Measurements from ENCODE around the gene SIRT1. TPM values are rescaled to one million over a fixed set of nuclear protein-coding genes. Genes with fewer than 3 reads are reported as not detected.

The SIRT1 gene
- polyA plus RNA-seq, 3 donors = 4.4 to 8.4 (median 8.3) TPM

GRCh38 chr10:67839951-67840350, 44.5 kb upstream of the SIRT1 start:
- peaks cover 0 to 4% of the 10 kb centered on the region in 2 donors for H3K4me1 ChIP-seq (ENCODE audit: control insufficient read depth in 1 of 2, insufficient read depth in 2 of 2, low read length in 2 of 2)
- H3K27me3 ChIP-seq (ENCODE audit: control insufficient read depth in 2 of 2, insufficient read depth in 2 of 2, low read length in 2 of 2) = no peaks in the 10 kb centered on the region
- H3K9me3 Mint-ChIP-seq = peaks cover 3 to 9% (median 6%) of the 10 kb centered on the region in 7 donors
- no peak overlapping the region for H3K27ac ChIP-seq (ENCODE audit: low read depth in 1 of 2, low read length in 2 of 2)
- no peak overlapping the region for H3K9ac ChIP-seq (ENCODE audit: insufficient read depth, low read length, poor library complexity, severe bottlenecking)
- H2AFZ ChIP-seq (ENCODE audit: insufficient read depth, low read depth, low read length, poor library complexity, severe bottlenecking) = no peak overlapping the region
- H4K20me1 ChIP-seq (ENCODE audit: insufficient read depth, low read length) = no peaks in the 10 kb centered on the region
- intact Hi-C loops (cut with micrococcal nuclease) = loop anchor here in 1 of 2 donors (10.0 kb wide), 1 partner anchor 495 kb away; the partner anchor contains the start of genes HNRNPH3 and PBLD
- H3K36me3 ChIP-seq (replicated peaks in 1 of 2; ENCODE audit: control insufficient read depth in 1 of 2, insufficient read depth in 2 of 2, low read length in 2 of 2) = no peaks in the 10 kb centered on the region
- peak in 2 of 3 donors; percentile 5 to 51 for DNase-seq
- H3K4me2 ChIP-seq (replicated peaks; ENCODE audit: extremely low read depth, low read length, poor library complexity, severe bottlenecking) = no peak overlapping the region
- H3K79me2 ChIP-seq (ENCODE audit: insufficient read depth, low read length) = no peaks in the 10 kb centered on the region
- H3K27ac Mint-ChIP-seq = peak overlapping the region in 1 of 7 donors; percentile 46
- TF ChIP-seq CTCF (IDR thresholded peaks at IDR 0.05) = no peak
- peaks cover 8% of the 10 kb centered on the region for H3K4me1 Mint-ChIP-seq
- no peak overlapping the region for H3K4me3 ChIP-seq (replicated peaks in 1 of 3; ENCODE audit: low read depth in 2 of 3, low read length in 3 of 3)
- H3K27me3 Mint-ChIP-seq (ENCODE audit: low read depth in 3 of 3) = peaks cover 0 to 1% (median 0%) of the 10 kb centered on the region in 3 donors
- no peaks in the 10 kb centered on the region for H3K36me3 Mint-ChIP-seq
- no peak overlapping the region for H3K4me3 Mint-ChIP-seq
- no CpG with 5 or more reads among the region's 3 CpGs for WGBS (ENCODE audit: insufficient coverage)
- no peaks in the 10 kb centered on the region for H3K9me3 ChIP-seq (replicated peaks in 1 of 2; ENCODE audit: control insufficient read depth in 1 of 2, insufficient read depth in 1 of 2, low read length in 2 of 2)

GRCh38 chr10:67841737-67842136, 42.7 kb upstream of the SIRT1 start:
- H3K27ac Mint-ChIP-seq = no peak overlapping the region
- Histone ChIP-seq H3K27ac (ENCODE audit: low read depth in 1 of 2, low read length in 2 of 2) (no peak overlapping the region), H3K4me1 (ENCODE audit: control insufficient read depth in 1 of 2, insufficient read depth in 2 of 2, low read length in 2 of 2) (peaks cover 0 to 4% of the 10 kb centered on the region in 2 donors), H3K4me3 (replicated peaks in 1 of 3; ENCODE audit: low read depth in 2 of 3, low read length in 3 of 3) (no peak overlapping the region), H3K4me2 (replicated peaks; ENCODE audit: extremely low read depth, low read length, poor library complexity, severe bottlenecking) (no peak overlapping the region), H3K27me3 (ENCODE audit: control insufficient read depth in 2 of 2, insufficient read depth in 2 of 2, low read length in 2 of 2) (no peaks in the 10 kb centered on the region), H3K9me3 (replicated peaks in 1 of 2; ENCODE audit: control insufficient read depth in 1 of 2, insufficient read depth in 1 of 2, low read length in 2 of 2) (no peaks in the 10 kb centered on the region), H3K79me2 (ENCODE audit: insufficient read depth, low read length) (no peaks in the 10 kb centered on the region), H3K9ac (ENCODE audit: insufficient read depth, low read length, poor library complexity, severe bottlenecking) (no peak overlapping the region), H3K36me3 (replicated peaks in 1 of 2; ENCODE audit: control insufficient read depth in 1 of 2, insufficient read depth in 2 of 2, low read length in 2 of 2) (no peaks in the 10 kb centered on the region), H4K20me1 (ENCODE audit: insufficient read depth, low read length) (no peaks in the 10 kb centered on the region), H2AFZ (ENCODE audit: insufficient read depth, low read depth, low read length, poor library complexity, severe bottlenecking) (no peak overlapping the region)
- intact Hi-C loops (cut with micrococcal nuclease) = loop anchor here in 1 of 2 donors (10.0 kb wide), 1 partner anchor 493 kb away; the partner anchor contains the start of genes HNRNPH3 and PBLD
- TF ChIP-seq CTCF (IDR thresholded peaks at IDR 0.05) = no peak
- peaks cover 3 to 9% (median 6%) of the 10 kb centered on the region in 7 donors for H3K9me3 Mint-ChIP-seq
- H3K4me1 Mint-ChIP-seq = peaks cover 6% of the 10 kb centered on the region
- no peak overlapping the region for H3K4me3 Mint-ChIP-seq
- peaks cover 0 to 2% (median 0%) of the 10 kb centered on the region in 3 donors for H3K27me3 Mint-ChIP-seq (ENCODE audit: low read depth in 3 of 3)
- DNase-seq = no peak
- H3K36me3 Mint-ChIP-seq = no peaks in the 10 kb centered on the region

Measured in CD14-positive monocyte (primary cell).